Body of pancreas (tissue), 4 donors: ENCODE results near the gene CFDP1. TPM values are rescaled to one million over a fixed set of nuclear protein-coding genes. Genes with fewer than 3 reads are reported as not detected.

Experiments
- ATAC-seq: fragments of 150-250 bp; one replicate; pipeline ENCODE4 v1.9.1; 2016
- DNase-seq, 4 donors: peaks; one replicate each; pipeline ENCODE4 v3.0.0-alpha.2; 2019
- H3K27ac ChIP-seq, 4 donors: fragments of 200-600 bp; sonication (generic); 1 replicate in 3 of 4; 2 replicates in 1 of 4; pipeline versions ENCODE4 v1.5.1 to v1.6.1; 2016 to 2019; ENCODE audit warnings: mild to moderate bottlenecking in 1 of 4, mixed read lengths in 1 of 4, moderate library complexity in 1 of 4
- H3K27me3 ChIP-seq, 2 donors: fragments of 200-600 bp; sonication (generic); one replicate each; pipeline ENCODE4 v1.6.0; 2016; ENCODE audit warnings: mild to moderate bottlenecking in 1 of 2
- H3K36me3 ChIP-seq, 2 donors: fragments of 200-600 bp; sonication (generic); replicated peaks in 1 of 2; 2 replicates each; pipeline ENCODE4 v1.5.1; 2016; ENCODE audit warnings: low read depth in 2 of 2; ENCODE audit not compliant: insufficient read depth in 1 of 2
- H3K4me1 ChIP-seq: fragments of 200-600 bp; sonication (generic); one replicate; pipeline ENCODE4 v1.6.0; 2016
- H3K4me3 ChIP-seq, 2 donors: fragments of 200-600 bp; sonication (generic); 1 replicate in 1 of 2; 2 replicates in 1 of 2; pipeline ENCODE4 v1.5.1; 2016 to 2019
- H3K9me3 ChIP-seq, 3 donors: fragments of 200-600 bp; sonication (generic); 1 replicate in 2 of 3; 2 replicates in 1 of 3; pipeline ENCODE4 v1.5.1; 2016
- CTCF ChIP-seq, 7 experiments: fragments of 450-650 bp in 4 of 7; fragments of 200-600 bp in 3 of 7; sonication (generic) in 3 of 7; IDR thresholded peaks; one replicate each; pipeline ENCODE4 v1.5.1; 2016 to 2019; ENCODE audit warnings: antibody characterized with exemption in 7 of 7
- POLR2A ChIP-seq, 3 donors: fragments of 450-650 bp; IDR thresholded peaks; one replicate each; pipeline ENCODE4 v1.6.1; 2016; ENCODE audit warnings: antibody characterized with exemption in 3 of 3, mild to moderate bottlenecking in 2 of 3
- WGBS, 2 donors: methylation state at CpG; one replicate each; pipeline ENCODE4 v1.1.5; 2017; 5-methylcytosine and 5-hydroxymethylcytosine counted together
- intact Hi-C: fragments of 100-400 bp; cut with DNase I; formaldehyde crosslinking; loops from one replicate; pipeline ENCODE4 v1.15.1; 2023
- total RNA-seq, 2 donors: library from RNA; depleted of rRNA; stranded (reverse); fragments of >200 nt; gene quantifications; one replicate each; pipeline ENCODE4 v1.1.0, GENCODE V29; 2016

Gene CFDP1
- total RNA-seq, 2 donors from 2014 or later: 34.0 to 65.3 TPM

DNA sequence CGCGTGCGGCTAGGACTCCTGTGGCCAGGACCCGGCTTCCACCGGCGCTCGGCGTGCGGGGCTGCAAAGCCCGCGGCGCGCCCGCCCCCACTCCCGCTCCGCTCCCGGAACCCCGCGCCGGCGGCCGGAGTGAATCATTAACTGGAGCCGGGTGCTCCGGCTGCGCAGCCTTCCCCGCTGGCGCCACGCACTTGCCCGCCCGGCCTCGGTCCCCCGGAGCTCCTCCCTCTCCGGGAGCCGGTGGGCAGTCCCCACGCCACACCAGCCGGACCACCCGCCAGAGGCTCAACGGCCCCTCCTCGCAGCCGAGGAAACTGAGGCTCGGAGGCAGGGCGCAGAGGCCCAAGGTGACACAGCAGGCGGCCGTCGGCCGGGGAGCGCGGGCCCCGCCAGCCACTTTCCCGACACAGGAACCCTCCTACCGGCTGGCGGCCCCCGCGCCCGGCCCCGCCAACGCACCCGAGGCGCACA is 182.5 kb downstream of the CFDP1 start:
- 1% methylated on average over 51 of the region's 59 CpGs; no CpG with 5 or more reads in 1 of the 2 donors for WGBS, 2 donors
- Histone ChIP-seq H3K36me3 (no peaks in the 10 kb centered on the region), H3K4me1 (peaks cover 84% of the 10 kb centered on the region), H3K27ac (peak overlapping the region; percentile 96 to 99 (median 99)), H3K27me3 (no peaks in the 10 kb centered on the region), H3K4me3 (peak overlapping the region; percentile 46 to 53), H3K9me3 (no peaks in the 10 kb centered on the region)
- DNase-seq (peak; percentile 79 to 86 (median 82)), ATAC-seq (peak; percentile 73)
- TF ChIP-seq POLR2A (IDR thresholded peaks at IDR 0.05) (peak; percentile 53 to 71 (median 67)), CTCF (IDR thresholded peaks at IDR 0.05) (no peak)
- intact Hi-C loops: loop anchor here (10.0 kb wide), 1 partner anchor 54 kb away; no protein-coding TSS in a partner anchor

- TF ChIP-seq CTCF (IDR thresholded peaks at IDR 0.05) (no peak), POLR2A (IDR thresholded peaks at IDR 0.05) (peak; percentile 8 to 45 (median 36))
- intact Hi-C loops: loop anchor here (10.0 kb wide), 1 partner anchor 55 kb away; no protein-coding TSS in a partner anchor
- no peaks in the 10 kb centered on the region for H3K27me3 ChIP-seq
- no peaks in the 10 kb centered on the region for H3K36me3 ChIP-seq
- DNase-seq (peak; percentile 79 to 90 (median 86)), ATAC-seq (peak; percentile 43)
- peak overlapping the region; percentile 96 to 99 (median 99) for H3K27ac ChIP-seq
- WGBS, 2 donors: 2 to 3% methylated on average over 25 to 29 of the region's 29 CpGs
- peak overlapping the region; percentile 46 to 53 for H3K4me3 ChIP-seq
- H3K9me3 ChIP-seq: no peaks in the 10 kb centered on the region
- H3K4me1 ChIP-seq: peaks cover 89% of the 10 kb centered on the region
Measured at GRCh38 chr16:75250089-75250808, 183.1 kb downstream of the CFDP1 start.

DNA sequence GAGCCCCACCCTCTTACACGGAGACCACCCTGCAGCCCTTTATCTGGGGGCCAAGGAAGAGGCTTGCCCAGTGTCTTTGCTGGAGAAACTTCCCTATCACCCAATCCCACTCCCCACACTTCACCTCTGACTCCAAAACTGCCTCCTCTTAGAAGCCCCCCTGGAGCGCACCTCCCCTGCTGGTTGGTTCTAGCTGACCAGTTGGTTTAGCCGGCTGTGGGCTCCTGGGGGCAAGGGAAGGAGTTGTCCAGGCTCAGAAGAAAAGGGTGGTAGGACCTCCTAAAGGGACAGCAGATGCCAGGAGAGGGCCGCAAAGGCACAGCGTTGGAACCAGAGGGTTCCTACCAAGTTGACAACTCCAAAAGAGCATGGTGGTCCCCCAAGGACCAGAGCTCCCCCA is 183.9 kb downstream of the CFDP1 start:
- Histone ChIP-seq H3K36me3 (no peaks in the 10 kb centered on the region), H3K27ac (peak overlapping the region; percentile 96 to 99 (median 99)), H3K27me3 (no peaks in the 10 kb centered on the region), H3K9me3 (no peaks in the 10 kb centered on the region), H3K4me3 (no peak overlapping the region), H3K4me1 (peaks cover 89% of the 10 kb centered on the region)
- WGBS, 2 donors: 62% methylated on average over 5 of the region's 5 CpGs
- intact Hi-C loops: no loop called here
- TF ChIP-seq CTCF (IDR thresholded peaks at IDR 0.05): no peak
- TF ChIP-seq POLR2A (IDR thresholded peaks at IDR 0.05): no peak
- DNase-seq: peak in 1 of 4 donors; percentile 12
- ATAC-seq: no peak

DNA sequence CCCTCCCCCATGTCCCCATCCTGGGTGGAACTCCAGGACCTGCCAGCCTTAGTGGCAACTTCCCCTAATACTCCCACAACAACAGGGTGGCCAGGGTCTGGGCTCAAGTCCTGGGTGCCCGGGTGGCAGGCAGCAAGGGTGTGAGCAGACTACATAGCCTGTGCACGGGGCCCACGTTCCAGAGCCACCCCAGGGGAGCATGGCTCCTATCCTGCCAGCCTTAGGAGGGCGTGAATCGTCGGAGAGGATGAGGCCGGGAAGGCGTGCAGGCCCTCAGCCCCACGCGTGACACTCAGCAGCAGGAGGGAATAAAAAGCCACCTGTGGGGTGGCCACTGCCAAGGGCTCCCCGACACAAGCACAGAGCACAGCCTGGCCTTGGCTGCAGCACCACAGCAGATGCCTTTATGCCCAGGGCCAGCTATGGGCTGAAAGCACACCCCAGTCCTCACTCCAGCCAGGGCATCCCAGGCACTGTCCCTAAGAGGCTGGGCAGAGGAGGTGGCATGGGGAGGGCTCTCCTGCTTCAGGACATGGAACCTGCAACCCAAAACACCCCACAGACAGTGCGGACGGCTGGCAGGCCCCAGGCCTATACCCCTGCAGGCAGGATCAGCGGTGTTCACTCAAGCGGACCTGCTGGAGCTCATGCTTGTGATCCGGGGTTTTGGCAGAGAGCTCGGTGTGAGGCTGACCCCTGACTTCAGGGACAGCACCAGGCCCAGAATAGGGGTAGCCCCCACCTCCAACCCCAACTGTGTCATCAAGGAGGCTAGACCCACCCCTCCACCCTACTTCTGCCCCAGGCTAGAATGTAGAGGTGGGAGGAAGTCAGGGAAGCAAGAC is 184.5 kb downstream of the CFDP1 start:
- no peaks in the 10 kb centered on the region for H3K36me3 ChIP-seq
- 53 to 77% methylated on average over 10 to 14 of the region's 17 CpGs for WGBS, 2 donors

More for the DNA sequence above, 184.5 kb downstream of the CFDP1 start:
- Histone ChIP-seq H3K4me1 (peaks cover 91% of the 10 kb centered on the region), H3K27me3 (no peaks in the 10 kb centered on the region), H3K4me3 (no peak overlapping the region), H3K9me3 (no peaks in the 10 kb centered on the region), H3K27ac (peak overlapping the region; percentile 96 to 99 (median 99))
- TF ChIP-seq CTCF (IDR thresholded peaks at IDR 0.05): no peak
- no peak for TF ChIP-seq POLR2A (IDR thresholded peaks at IDR 0.05)
- intact Hi-C loops: no loop called here
- ATAC-seq: no peak
- peak in 1 of 4 donors; percentile 6 for DNase-seq
